ENCODE measurements around the gene IGFBP4.

Gene IGFBP4

DNA sequence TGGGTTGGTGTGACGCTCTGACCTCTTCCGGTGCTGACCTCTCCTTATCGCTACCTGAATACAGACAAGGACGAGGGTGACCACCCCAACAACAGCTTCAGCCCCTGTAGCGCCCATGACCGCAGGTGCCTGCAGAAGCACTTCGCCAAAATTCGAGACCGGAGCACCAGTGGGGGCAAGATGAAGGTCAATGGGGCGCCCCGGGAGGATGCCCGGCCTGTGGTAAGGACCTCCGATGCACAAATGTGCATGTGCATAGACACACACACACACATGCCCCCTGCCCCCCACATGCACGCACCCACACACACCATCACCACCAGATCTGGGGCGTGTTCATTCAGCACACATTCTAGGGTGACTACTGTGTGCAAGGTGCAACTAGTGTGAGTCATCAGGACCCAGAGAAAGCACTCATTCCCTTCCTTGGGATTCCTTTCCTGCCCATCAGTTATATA, 9.7 kb downstream of the IGFBP4 start:
- Histone ChIP-seq H3K4me3 (ENCODE audit: insufficient read depth, low read depth, low read length) (no peak overlapping the region), H3K36me3 (ENCODE audit: control insufficient read depth, insufficient read depth, low read length) (peaks cover 4% of the 10 kb centered on the region), H3K27me3 (ENCODE audit: control insufficient read depth, insufficient read depth, low read length, poor library complexity, severe bottlenecking) (no peaks in the 10 kb centered on the region), H3K27ac (ENCODE audit: insufficient read depth, low read depth, low read length, poor library complexity, severe bottlenecking) (no peak overlapping the region), H3K9me3 (ENCODE audit: control insufficient read depth, low read length) (no peaks in the 10 kb centered on the region), H3K4me1 (ENCODE audit: control insufficient read depth, insufficient read depth, low read length) (peaks cover 7% of the 10 kb centered on the region)
- 90 to 92% methylated on average over 15 of the region's 15 CpGs for WGBS, 2 experiments

DNA sequence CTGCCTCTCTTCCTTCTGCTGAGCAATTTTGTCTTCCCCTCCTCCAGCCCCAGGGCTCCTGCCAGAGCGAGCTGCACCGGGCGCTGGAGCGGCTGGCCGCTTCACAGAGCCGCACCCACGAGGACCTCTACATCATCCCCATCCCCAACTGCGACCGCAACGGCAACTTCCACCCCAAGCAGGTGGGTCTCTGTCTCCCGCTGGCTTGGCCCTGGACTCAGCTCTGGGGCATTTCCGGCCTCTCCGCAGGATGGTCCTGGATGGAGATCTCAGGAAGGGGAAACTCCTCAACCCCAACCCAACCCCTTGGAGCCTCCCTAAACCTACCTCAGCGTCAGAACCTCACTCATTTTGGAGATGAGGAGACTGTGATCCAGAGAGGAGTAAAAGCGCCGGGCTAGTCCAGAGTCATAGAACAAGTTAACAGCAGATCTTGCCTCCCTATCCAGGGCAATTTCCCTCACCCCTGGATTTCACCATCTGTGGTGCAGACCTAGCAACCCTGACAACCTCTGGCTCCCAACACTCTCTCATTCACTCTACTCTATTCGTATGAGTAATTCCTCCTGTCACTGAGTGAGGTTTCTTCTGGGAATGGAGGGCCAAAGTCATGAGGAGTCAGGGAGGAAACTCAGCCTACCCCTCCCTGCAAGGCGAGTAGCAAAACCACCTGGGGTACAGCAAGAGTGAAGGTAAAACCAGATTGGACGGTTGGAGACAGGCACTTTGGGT, 10.8 kb downstream of the IGFBP4 start:
- Histone ChIP-seq H3K9me3 (ENCODE audit: control insufficient read depth, low read length) (no peaks in the 10 kb centered on the region), H3K27me3 (ENCODE audit: control insufficient read depth, insufficient read depth, low read length, poor library complexity, severe bottlenecking) (no peaks in the 10 kb centered on the region), H3K27ac (ENCODE audit: insufficient read depth, low read depth, low read length, poor library complexity, severe bottlenecking) (no peak overlapping the region), H3K36me3 (ENCODE audit: control insufficient read depth, insufficient read depth, low read length) (peaks cover 4% of the 10 kb centered on the region), H3K4me1 (ENCODE audit: control insufficient read depth, insufficient read depth, low read length) (peaks cover 14% of the 10 kb centered on the region), H3K4me3 (ENCODE audit: insufficient read depth, low read depth, low read length) (no peak overlapping the region)
- WGBS, 2 experiments, result 92 to 94% methylated on average over 19 of the region's 19 CpGs

DNA sequence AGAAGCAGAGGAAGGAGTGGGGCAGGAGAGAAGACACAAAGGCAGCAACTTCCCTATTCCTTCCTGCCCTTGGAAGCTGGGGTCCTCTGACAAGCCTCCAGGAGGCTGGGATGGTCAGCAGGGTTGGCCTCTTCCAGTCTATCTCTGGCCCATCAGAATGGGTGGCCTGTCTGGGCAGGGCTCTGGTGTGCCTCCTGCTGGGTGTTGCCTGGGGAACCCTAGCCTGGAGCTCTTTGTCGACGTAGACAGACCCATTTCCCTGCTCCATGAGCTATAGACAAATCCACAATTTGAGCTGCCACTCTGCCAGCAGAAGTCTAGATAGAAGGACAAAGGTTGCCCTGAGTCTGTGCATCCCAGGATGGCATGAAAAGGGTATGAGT, 11.4 kb downstream of the IGFBP4 start:
- Histone ChIP-seq H3K36me3 (ENCODE audit: control insufficient read depth, insufficient read depth, low read length) (peaks cover 4% of the 10 kb centered on the region), H3K9me3 (ENCODE audit: control insufficient read depth, low read length) (no peaks in the 10 kb centered on the region), H3K27me3 (ENCODE audit: control insufficient read depth, insufficient read depth, low read length, poor library complexity, severe bottlenecking) (no peaks in the 10 kb centered on the region), H3K4me1 (ENCODE audit: control insufficient read depth, insufficient read depth, low read length) (peaks cover 12% of the 10 kb centered on the region), H3K4me3 (ENCODE audit: insufficient read depth, low read depth, low read length) (no peak overlapping the region), H3K27ac (ENCODE audit: insufficient read depth, low read depth, low read length, poor library complexity, severe bottlenecking) (no peak overlapping the region)
- WGBS, 2 experiments, result 57 to 78% methylated on average over 2 of the region's 2 CpGs

DNA sequence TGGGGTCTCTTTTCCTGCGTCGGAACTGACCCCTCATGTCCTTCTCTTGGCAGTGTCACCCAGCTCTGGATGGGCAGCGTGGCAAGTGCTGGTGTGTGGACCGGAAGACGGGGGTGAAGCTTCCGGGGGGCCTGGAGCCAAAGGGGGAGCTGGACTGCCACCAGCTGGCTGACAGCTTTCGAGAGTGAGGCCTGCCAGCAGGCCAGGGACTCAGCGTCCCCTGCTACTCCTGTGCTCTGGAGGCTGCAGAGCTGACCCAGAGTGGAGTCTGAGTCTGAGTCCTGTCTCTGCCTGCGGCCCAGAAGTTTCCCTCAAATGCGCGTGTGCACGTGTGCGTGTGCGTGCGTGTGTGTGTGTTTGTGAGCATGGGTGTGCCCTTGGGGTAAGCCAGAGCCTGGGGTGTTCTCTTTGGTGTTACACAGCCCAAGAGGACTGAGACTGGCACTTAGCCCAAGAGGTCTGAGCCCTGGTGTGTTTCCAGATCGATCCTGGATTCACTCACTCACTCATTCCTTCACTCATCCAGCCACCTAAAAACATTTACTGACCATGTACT, 13.2 kb downstream of the IGFBP4 start:
- Histone ChIP-seq H3K27ac (ENCODE audit: insufficient read depth, low read depth, low read length, poor library complexity, severe bottlenecking) (no peak overlapping the region), H3K4me3 (ENCODE audit: insufficient read depth, low read depth, low read length) (no peak overlapping the region), H3K4me1 (ENCODE audit: control insufficient read depth, insufficient read depth, low read length) (peaks cover 7% of the 10 kb centered on the region), H3K27me3 (ENCODE audit: control insufficient read depth, insufficient read depth, low read length, poor library complexity, severe bottlenecking) (no peaks in the 10 kb centered on the region), H3K36me3 (ENCODE audit: control insufficient read depth, insufficient read depth, low read length) (peaks cover 4% of the 10 kb centered on the region), H3K9me3 (ENCODE audit: control insufficient read depth, low read length) (no peaks in the 10 kb centered on the region)
- WGBS, 2 experiments, result 95% methylated on average over 16 of the region's 16 CpGs

DNA sequence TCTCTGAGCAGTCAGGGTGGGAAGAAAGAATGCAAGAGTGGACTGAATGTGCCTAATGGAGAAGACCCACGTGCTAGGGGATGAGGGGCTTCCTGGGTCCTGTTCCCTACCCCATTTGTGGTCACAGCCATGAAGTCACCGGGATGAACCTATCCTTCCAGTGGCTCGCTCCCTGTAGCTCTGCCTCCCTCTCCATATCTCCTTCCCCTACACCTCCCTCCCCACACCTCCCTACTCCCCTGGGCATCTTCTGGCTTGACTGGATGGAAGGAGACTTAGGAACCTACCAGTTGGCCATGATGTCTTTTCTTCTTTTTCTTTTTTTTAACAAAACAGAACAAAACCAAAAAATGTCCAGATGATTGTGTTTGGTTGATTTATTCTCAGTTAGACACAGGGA, 14.1 kb downstream of the IGFBP4 start:
- Histone ChIP-seq H3K27ac (ENCODE audit: insufficient read depth, low read depth, low read length, poor library complexity, severe bottlenecking) (no peak overlapping the region), H3K27me3 (ENCODE audit: control insufficient read depth, insufficient read depth, low read length, poor library complexity, severe bottlenecking) (no peaks in the 10 kb centered on the region), H3K9me3 (ENCODE audit: control insufficient read depth, low read length) (no peaks in the 10 kb centered on the region), H3K4me3 (ENCODE audit: insufficient read depth, low read depth, low read length) (no peak overlapping the region), H3K36me3 (ENCODE audit: control insufficient read depth, insufficient read depth, low read length) (peaks cover 4% of the 10 kb centered on the region), H3K4me1 (ENCODE audit: control insufficient read depth, insufficient read depth, low read length) (peaks cover 12% of the 10 kb centered on the region)
- 93 to 97% methylated on average over 3 of the region's 3 CpGs for WGBS, 2 experiments

DNA sequence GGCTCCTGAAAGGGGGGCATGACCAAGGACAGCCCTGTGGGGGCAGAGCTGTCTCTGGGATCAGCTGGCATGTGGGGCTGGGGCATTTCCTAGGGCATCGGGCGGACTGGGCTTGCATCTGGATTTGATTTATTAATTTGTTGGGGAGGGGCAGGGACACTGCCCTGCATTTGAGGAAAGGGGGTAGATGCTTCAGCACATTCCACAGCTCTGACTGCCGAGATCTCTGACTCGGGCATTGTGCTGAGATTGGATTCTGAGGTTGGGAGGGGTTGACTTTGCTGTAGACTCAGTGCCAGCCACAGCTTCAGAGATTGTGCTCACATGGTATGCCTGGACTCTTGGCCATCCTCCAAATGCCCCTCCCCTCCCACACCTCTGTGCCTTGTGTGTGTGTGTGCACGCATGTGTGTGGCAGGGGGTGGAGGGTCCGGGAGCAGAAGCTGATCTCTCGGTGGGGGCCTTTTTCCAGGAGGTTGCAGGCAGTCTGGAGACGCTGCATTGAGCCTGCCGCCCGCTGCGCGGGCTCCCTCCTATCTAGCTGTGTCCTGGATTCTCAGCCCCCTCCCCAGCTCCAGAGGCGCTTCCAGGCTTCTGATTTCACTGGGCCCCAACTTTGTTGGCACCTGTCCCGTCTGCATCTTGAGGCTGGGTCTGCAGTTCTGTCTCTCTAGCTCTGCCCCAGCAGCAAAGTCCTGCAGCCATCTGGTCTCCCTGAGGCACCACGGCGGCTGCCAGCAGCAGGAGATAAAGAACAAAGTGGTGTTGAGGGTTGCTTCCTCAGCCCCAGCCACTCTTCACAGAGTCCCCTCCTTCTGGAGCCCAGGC, 14.9 kb downstream of the IGFBP4 start:
- WGBS, 2 experiments, result 71% methylated on average over 15 to 16 of the region's 16 CpGs
- Histone ChIP-seq H3K9me3 (ENCODE audit: control insufficient read depth, low read length) (no peaks in the 10 kb centered on the region), H3K27me3 (ENCODE audit: control insufficient read depth, insufficient read depth, low read length, poor library complexity, severe bottlenecking) (no peaks in the 10 kb centered on the region), H3K4me3 (ENCODE audit: insufficient read depth, low read depth, low read length) (no peak overlapping the region), H3K36me3 (ENCODE audit: control insufficient read depth, insufficient read depth, low read length) (peaks cover 4% of the 10 kb centered on the region), H3K27ac (ENCODE audit: insufficient read depth, low read depth, low read length, poor library complexity, severe bottlenecking) (no peak overlapping the region), H3K4me1 (ENCODE audit: control insufficient read depth, insufficient read depth, low read length) (peaks cover 20% of the 10 kb centered on the region)

DNA sequence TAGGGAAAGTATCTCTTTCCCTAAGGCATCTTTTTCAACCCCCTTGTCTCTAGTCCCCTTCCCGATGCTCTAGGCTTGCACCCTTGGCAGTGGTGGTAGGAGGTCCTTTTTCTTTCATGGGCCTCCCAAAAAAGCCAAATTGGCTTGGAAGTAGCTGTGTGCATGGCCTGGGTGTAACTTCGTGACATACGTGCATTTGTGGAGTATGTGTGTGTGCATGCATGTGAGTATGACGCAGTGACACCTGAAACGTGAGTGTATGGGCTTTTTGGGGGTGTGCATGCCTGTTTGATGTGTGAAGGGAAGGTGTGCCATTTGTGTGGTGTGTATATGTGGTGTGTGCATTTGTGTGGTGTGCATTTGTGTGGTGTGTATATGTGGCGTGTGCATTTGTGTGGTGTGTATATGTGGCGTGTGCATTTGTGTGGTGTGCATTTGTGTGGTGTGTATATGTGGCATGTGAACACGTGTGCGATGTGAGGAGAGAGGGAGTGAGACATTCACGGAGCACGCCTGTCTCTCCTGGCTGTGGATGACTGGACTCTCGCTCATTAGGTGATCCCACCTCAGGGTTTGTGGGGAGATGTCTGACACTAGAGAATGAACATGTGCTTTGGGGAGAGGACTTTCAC, 15.7 kb downstream of the IGFBP4 start:
- Histone ChIP-seq H3K27ac (ENCODE audit: insufficient read depth, low read depth, low read length, poor library complexity, severe bottlenecking) (no peak overlapping the region), H3K4me1 (ENCODE audit: control insufficient read depth, insufficient read depth, low read length) (peaks cover 21% of the 10 kb centered on the region), H3K27me3 (ENCODE audit: control insufficient read depth, insufficient read depth, low read length, poor library complexity, severe bottlenecking) (no peaks in the 10 kb centered on the region), H3K4me3 (ENCODE audit: insufficient read depth, low read depth, low read length) (no peak overlapping the region), H3K9me3 (ENCODE audit: control insufficient read depth, low read length) (no peaks in the 10 kb centered on the region), H3K36me3 (ENCODE audit: control insufficient read depth, insufficient read depth, low read length) (peaks cover 4% of the 10 kb centered on the region)
- WGBS, 2 experiments, result 95% methylated on average over 12 of the region's 12 CpGs

DNA sequence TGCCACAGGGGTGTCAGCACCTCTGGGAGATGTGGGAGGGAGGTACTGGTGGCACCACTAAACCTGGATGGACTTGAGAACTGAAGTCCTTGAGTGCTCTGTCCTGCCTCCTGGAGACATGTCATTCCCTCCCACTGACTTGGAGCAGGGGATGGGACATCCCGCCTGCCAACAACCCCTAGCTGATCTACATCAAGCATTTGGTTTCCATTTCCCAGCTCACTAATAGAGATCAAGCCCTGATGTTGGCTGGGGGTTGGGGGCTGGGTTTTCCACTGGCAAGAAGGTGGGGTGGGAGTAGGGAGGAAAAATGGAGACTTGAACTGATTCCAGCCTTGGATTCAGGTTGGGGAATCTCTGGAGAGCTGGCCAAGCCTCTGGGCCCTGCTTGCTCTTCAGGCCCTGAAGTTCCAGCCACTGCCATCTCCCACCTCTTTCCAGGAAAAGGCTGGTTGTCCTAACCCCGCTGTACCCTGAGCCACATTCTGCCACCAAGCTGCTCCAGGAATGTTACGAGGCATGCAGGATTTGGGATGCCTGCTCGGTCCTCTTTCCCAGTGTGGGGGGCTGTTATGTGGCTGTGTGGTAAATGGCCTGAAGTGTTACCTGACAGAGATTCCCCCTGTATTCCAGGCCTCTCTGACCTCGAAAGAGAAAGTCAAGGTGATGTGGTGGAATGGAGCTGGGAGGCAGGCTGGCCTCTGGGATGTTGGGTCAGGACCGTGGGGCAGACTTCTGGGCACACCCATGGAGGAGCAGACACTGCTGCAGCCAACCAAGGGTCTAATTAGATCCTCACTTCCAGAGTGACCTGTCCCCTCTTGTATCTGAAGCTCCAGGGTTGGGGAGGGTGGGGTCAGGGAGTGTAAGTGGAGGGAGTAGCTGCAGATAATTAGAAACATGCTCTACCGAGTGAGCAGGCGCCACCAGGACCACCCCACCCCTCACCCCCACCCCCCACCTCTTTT, 16.7 kb downstream of the IGFBP4 start:
- H3K9me3 ChIP-seq (ENCODE audit: control insufficient read depth, low read length), result no peaks in the 10 kb centered on the region
- no peaks in the 10 kb centered on the region for H3K27me3 ChIP-seq (ENCODE audit: control insufficient read depth, insufficient read depth, low read length, poor library complexity, severe bottlenecking)
- H3K4me1 ChIP-seq (ENCODE audit: control insufficient read depth, insufficient read depth, low read length), result peaks cover 21% of the 10 kb centered on the region
- H3K36me3 ChIP-seq (ENCODE audit: control insufficient read depth, insufficient read depth, low read length), result peaks cover 4% of the 10 kb centered on the region
- no peak overlapping the region for H3K27ac ChIP-seq (ENCODE audit: insufficient read depth, low read depth, low read length, poor library complexity, severe bottlenecking)
- H3K4me3 ChIP-seq (ENCODE audit: insufficient read depth, low read depth, low read length), result no peak overlapping the region
- 87 to 90% methylated on average over 6 to 8 of the region's 8 CpGs for WGBS, 2 experiments

DNA sequence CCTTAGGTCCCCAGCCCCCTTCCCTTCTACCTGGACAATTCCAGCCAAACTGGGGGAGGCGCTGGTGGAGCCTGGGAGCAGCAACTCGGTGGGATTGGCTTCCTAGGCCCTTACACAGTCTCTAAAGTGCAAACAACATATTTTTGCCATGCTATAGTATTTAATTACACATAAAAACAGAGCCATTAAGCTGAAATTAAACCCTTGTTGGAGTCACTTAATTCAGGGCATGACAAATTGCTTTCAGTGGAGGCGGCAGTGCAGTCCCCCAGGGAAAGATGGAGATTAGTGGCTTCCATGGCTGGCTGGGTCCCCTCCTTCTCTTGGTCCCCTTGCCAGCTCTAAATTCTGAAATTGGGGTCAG, 17.3 kb downstream of the IGFBP4 start:
- H3K9me3 ChIP-seq (ENCODE audit: control insufficient read depth, low read length), result no peaks in the 10 kb centered on the region
- no peaks in the 10 kb centered on the region for H3K27me3 ChIP-seq (ENCODE audit: control insufficient read depth, insufficient read depth, low read length, poor library complexity, severe bottlenecking)
- H3K36me3 ChIP-seq (ENCODE audit: control insufficient read depth, insufficient read depth, low read length), result peaks cover under 1% of the 10 kb centered on the region
- peaks cover 21% of the 10 kb centered on the region for H3K4me1 ChIP-seq (ENCODE audit: control insufficient read depth, insufficient read depth, low read length)
- 81 to 86% methylated on average over 3 of the region's 3 CpGs for WGBS, 2 experiments
- H3K4me3 ChIP-seq (ENCODE audit: insufficient read depth, low read depth, low read length), result no peak overlapping the region
- H3K27ac ChIP-seq (ENCODE audit: insufficient read depth, low read depth, low read length, poor library complexity, severe bottlenecking), result no peak overlapping the region
